ENCODE data around the gene CCDC159.

Gene CCDC159

DNA sequence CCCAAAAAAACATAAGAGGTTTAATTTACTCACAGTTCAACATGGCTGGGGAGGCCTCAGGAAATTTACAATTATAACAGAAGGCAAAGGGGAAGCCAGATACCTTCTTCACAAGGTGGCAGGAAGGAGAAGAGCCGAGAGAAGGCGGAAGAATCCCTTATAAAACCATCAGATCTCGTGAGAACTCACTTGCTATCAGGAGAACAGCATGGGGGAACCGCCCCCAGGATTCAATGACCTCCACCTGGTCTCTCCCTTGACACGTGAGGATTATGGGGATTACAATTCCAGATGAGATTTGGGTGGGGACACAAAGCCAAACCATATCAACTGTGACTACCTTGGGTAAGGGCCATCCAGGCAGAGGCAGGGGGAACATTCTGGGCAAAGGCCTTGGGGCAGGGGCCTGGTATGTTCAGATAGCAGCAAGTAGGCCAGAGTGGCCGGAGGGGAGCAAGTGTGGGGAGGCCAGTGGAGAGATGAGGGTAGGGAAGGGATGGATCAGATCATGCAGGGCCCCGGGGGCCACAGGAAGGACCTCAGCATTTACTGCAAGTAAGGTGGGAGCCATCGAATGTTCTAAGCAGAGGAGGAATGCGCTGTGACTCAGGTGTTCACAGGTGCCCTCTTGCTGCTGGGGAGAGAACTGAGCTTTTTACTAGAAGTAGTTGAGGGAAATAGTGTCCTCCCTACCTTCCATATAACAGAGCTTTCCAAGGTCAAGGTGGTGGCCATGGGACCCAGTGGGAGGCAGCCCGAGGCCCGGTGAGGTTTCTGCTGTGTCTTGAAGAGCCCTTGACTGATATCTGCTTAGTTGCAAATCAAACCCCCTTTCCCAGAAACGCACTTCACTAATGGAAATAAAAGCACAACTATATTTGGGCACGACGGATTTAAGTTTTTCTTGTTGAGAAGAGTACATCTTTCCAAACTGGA, 24.9 kb upstream of the CCDC159 start:
- POLR2A ChIA-PET, result no interaction called here
- CTCF ChIA-PET, result interaction anchor here (1.2 to 2.5 kb wide), 4 partner anchors 15 to 78 kb away, joined by 3 to 10 read pairs (median 4); partner anchors contain the start of genes RAB3D and TSPAN16
- TF ChIP-seq, protein P1, sequence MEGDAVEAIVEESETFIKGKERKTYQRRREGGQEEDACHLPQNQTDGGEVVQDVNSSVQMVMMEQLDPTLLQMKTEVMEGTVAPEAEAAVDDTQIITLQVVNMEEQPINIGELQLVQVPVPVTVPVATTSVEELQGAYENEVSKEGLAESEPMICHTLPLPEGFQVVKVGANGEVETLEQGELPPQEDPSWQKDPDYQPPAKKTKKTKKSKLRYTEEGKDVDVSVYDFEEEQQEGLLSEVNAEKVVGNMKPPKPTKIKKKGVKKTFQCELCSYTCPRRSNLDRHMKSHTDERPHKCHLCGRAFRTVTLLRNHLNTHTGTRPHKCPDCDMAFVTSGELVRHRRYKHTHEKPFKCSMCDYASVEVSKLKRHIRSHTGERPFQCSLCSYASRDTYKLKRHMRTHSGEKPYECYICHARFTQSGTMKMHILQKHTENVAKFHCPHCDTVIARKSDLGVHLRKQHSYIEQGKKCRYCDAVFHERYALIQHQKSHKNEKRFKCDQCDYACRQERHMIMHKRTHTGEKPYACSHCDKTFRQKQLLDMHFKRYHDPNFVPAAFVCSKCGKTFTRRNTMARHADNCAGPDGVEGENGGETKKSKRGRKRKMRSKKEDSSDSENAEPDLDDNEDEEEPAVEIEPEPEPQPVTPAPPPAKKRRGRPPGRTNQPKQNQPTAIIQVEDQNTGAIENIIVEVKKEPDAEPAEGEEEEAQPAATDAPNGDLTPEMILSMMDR (IDR thresholded peaks at IDR 0.05; ENCODE audit: control extremely low read depth, extremely low read depth, low read depth, missing control alignments), result no peak
- no peak for DNase-seq (ENCODE audit: extremely low spot score)

DNA sequence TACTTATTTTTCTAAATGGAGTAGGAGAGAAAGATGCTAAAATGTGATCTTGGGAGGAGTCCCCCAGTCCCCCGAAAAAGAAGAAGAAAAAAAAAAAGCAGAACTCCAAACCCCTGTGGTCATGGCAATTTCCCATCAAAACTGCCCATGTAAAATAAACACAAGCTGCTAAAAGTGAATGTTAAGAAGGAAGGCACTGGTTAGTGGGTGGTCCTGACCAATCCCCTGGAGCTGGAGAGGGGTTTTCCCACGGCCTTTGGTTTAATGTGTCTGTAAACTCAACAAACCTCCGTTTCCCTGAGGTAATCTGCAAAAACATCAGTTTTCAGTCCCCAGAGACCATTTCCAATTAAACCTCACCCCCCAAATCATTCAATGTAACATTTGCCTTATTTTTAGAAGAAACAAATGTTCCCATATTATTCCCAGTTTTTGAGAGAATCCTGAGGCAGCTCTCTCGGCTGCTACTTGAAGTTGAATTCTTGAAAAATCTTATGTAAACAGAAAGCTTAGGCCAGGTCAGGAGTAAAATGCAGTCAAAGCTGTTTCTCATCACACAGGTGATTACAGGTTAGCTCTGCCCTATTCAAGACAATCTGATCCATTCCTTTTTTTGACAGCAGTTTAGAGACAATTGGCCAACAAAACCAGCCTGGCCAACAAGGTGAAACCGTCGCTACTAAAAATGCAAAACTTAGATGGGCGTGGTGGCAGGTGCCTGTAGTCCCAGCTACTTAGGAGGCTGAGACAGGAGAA, 23.9 kb upstream of the CCDC159 start:
- ChIA-PET POLR2A (no interaction called here), CTCF (interaction anchor here (1.2 to 2.6 kb wide), 8 partner anchors 16 to 160 kb away, joined by 3 to 10 read pairs (median 4); partner anchors contain the start of genes RAB3D and TSPAN16)
- TF ChIP-seq, protein P1 (IDR thresholded peaks at IDR 0.05; ENCODE audit: control extremely low read depth, extremely low read depth, low read depth, missing control alignments), result no peak
- no peak for DNase-seq (ENCODE audit: extremely low spot score)

DNA sequence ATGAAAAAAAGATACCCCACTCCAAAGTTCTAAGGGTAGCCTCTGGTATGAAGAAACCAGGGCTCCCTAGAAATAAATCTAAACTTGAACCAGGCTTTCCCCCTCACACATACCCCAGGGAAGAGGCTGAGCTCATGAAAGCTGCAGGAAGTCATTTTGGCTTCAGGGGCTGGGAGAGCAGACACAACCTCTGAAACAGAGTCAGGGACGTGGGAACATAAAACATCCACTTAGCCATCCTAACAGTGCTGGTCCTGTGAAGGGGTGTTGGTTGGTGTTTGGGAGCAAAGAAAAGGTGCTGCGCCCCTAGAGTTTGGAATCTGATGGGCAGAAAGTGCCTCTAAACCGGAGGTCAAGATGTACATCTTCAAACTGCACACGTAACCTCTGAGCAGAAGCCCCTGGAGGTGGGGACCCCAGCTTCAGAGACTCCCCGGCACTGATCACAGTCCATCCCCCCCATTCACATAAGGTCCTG, 22.7 kb upstream of the CCDC159 start:
- CTCF ChIA-PET, result interaction anchor here (1.0 to 2.6 kb wide), 8 partner anchors 16 to 159 kb away, joined by 3 to 10 read pairs (median 6); partner anchors contain the start of genes RAB3D and TSPAN16
- TF ChIP-seq, protein P1 (IDR thresholded peaks at IDR 0.05; ENCODE audit: control extremely low read depth, extremely low read depth, low read depth, missing control alignments), result no peak
- POLR2A ChIA-PET, result no interaction called here
- no peak for DNase-seq (ENCODE audit: extremely low spot score)

DNA sequence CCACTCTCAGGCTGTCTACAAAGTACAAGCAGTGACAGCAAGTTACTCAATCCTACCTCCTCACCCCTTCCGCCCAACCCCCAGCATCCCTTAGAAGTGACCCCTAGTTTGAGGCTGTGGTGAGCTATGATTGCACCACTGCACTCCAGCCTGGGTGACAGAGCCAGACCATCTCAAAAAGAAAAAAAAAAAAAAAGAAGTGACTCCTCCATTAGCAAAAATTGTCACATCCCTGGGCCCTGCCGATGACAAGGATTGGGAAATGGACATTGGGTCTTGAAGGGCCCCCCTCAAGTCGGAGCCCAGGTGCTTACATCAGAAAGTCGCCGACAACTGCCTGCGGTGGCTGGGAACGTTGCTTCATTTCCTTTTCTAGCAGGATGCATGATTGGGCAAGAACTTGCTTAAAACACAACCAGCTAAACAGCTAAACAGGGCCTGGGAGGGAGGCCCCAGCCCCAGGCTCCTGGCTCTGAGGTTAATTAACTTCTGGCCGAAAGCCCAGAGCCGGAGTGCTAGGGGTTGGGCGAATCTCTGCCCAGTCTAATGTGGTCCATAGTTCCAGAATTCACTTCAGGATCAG, 22.1 kb upstream of the CCDC159 start:
- peak; percentile 70 for DNase-seq (ENCODE audit: extremely low spot score)
- ChIA-PET POLR2A (interaction anchor here (0.8 kb wide), 1 partner anchor 15 kb away, joined by 3 read pairs; the partner anchor contains the start of gene RAB3D), CTCF (interaction anchor here (1.0 to 2.6 kb wide), 6 partner anchors 15 to 158 kb away, joined by 3 to 10 read pairs (median 7); partner anchors contain the start of genes RAB3D and TSPAN16)
- TF ChIP-seq, protein P1 (IDR thresholded peaks at IDR 0.05; ENCODE audit: control extremely low read depth, extremely low read depth, low read depth, missing control alignments), result no peak

DNA sequence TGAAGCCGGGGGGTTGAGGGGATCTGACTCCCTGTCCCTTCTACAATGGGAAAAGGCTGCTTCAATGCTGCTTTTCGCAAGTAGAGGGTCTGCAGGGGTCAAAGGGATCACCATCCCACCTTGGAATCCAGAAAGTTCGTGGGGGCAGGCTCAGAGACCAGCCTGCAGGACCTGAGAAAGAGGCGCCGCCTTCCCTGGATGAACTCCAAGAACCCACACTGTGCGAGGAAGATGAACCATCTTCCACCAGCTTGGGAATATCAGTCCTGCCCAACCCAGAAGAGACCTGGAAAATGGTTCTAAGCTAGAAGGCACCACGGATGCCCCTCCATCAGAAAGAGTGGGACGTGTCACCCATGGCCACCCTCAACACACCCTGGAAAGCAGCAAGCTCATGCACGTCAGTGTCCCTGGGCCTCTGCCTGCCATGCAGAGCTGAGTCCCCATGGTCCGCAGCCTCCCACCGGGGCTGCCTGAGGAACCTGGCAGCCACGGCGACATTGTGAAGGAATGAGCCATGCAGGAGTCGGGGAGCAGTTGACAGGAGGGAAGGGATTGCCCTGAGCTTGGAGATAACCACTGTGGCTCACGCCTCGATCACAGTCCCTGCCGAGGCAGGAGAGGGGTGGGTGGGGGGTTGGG, 21.4 kb upstream of the CCDC159 start:
- TF ChIP-seq, protein P1 (IDR thresholded peaks at IDR 0.05; ENCODE audit: control extremely low read depth, extremely low read depth, low read depth, missing control alignments), result no peak
- POLR2A ChIA-PET, result interaction anchor here (0.8 kb wide), 1 partner anchor 15 kb away, joined by 3 read pairs; the partner anchor contains the start of gene RAB3D
- no peak for DNase-seq (ENCODE audit: extremely low spot score)
- CTCF ChIA-PET, result interaction anchor here (1.0 to 2.6 kb wide), 4 partner anchors 14 to 158 kb away, joined by 3 to 8 read pairs (median 5); partner anchors contain the start of gene RAB3D
